HG03521 (cell line): ENCODE measurements around the gene ENTHD1.
"Not testable (repeated sequence)": the region's sequence is repeated elsewhere in the genome, so short reads cannot be mapped to it uniquely, and the experiment has no call there.

ENCODE experiments used
- ATAC-seq: cut with Tn5 transposase; IDR thresholded peaks from one replicate; pipeline ENCODE4 v1.9.1; 2021; ENCODE audit warnings: mild to moderate bottlenecking, moderate library complexity; ENCODE audit not compliant: unreplicated experiment

Gene ENTHD1

GRCh38 chr22:39735776-39736175 is 157.8 kb downstream of the ENTHD1 start:
- ATAC-seq, result no peak

- ATAC-seq, result no peak
These were observed 158.7 kb downstream of the ENTHD1 start for GRCh38 chr22:39734866-39735265.

- ATAC-seq, result not testable (repeated sequence)
These were observed 159.5 kb downstream of the ENTHD1 start for GRCh38 chr22:39734046-39734445.

- no peak for ATAC-seq
These were observed 160.4 kb downstream of the ENTHD1 start for GRCh38 chr22:39733191-39733590.

- ATAC-seq, result no peak
These were observed 160.9 kb downstream of the ENTHD1 start for GRCh38 chr22:39732625-39733024.

- no peak for ATAC-seq
These were observed 161.5 kb downstream of the ENTHD1 start for GRCh38 chr22:39731881-39732555.

GRCh38 chr22:39731481-39731880 is 162.1 kb downstream of the ENTHD1 start:
- ATAC-seq, result no peak

GRCh38 chr22:39729141-39729934 is 164.2 kb downstream of the ENTHD1 start:
- no peak for ATAC-seq

- ATAC-seq, result no peak
These were observed 165.2 kb downstream of the ENTHD1 start for GRCh38 chr22:39728236-39728860.

GRCh38 chr22:39727541-39727940 is 166.0 kb downstream of the ENTHD1 start:
- ATAC-seq, result no peak

- no peak for ATAC-seq
These were observed 168.1 kb downstream of the ENTHD1 start for GRCh38 chr22:39725351-39726035.

- no peak for ATAC-seq
These were observed 168.7 kb downstream of the ENTHD1 start for GRCh38 chr22:39724857-39725256.

- ATAC-seq, result no peak
These were observed 169.2 kb downstream of the ENTHD1 start for GRCh38 chr22:39724390-39724789.

- no peak for ATAC-seq
These were observed 169.6 kb downstream of the ENTHD1 start for GRCh38 chr22:39723899-39724351.

GRCh38 chr22:39723463-39723862 is 170.1 kb downstream of the ENTHD1 start:
- ATAC-seq, result no peak

- ATAC-seq, result no peak
These were observed 171.1 kb downstream of the ENTHD1 start for GRCh38 chr22:39722501-39722900.

- ATAC-seq, result no peak
These were observed 171.6 kb downstream of the ENTHD1 start for GRCh38 chr22:39722032-39722325.

- ATAC-seq, result no peak
These were observed 172.1 kb downstream of the ENTHD1 start for GRCh38 chr22:39721206-39722031.

- no peak for ATAC-seq
These were observed 173.8 kb downstream of the ENTHD1 start for GRCh38 chr22:39719559-39720450.
